Pancreas (tissue), 10 donors: ENCODE measurements around the gene GABBR2. TPM values are rescaled to one million over a fixed set of nuclear protein-coding genes. Genes with fewer than 3 reads are reported as not detected.

Experiments
- ATAC-seq, 4 donors: fragments of 200-7000 bp; cut with Tn5 transposase; one replicate each; pipeline versions ENCODE4 v1.8.0 to v1.9.1; 2020; ENCODE audit warnings: mild to moderate bottlenecking in 4 of 4, moderate library complexity in 4 of 4
- DNase-seq, 6 donors: peaks; one replicate each; pipeline ENCODE4 v3.0.0-alpha.2; 2020
- FAIRE-seq: peaks from 2 replicates; lab custom pipeline; 2012; peaks lifted over from hg19 to GRCh38; lab: Jason Lieb, UNC
- H3K27ac ChIP-seq, 4 donors: fragments of 200-600 bp; sonication (generic); 1 replicate in 3 of 4; 2 replicates in 1 of 4; pipeline versions ENCODE4 v1.5.0 to v1.8.0; 2020
- H3K27me3 ChIP-seq, 4 donors: fragments of 200-600 bp; one replicate each; pipeline ENCODE4 v1.8.0; 2021
- H3K36me3 ChIP-seq, 3 donors: fragments of 200-600 bp; sonication (generic) in 1 of 3; one replicate each; pipeline versions ENCODE4 v1.5.0 to v1.8.0; 2020 to 2021
- H3K4me1 ChIP-seq, 3 donors: fragments of 200-600 bp; one replicate each; pipeline ENCODE4 v1.8.0; 2021
- H3K4me3 ChIP-seq, 4 donors: fragments of 200-600 bp; sonication (generic) in 2 of 4; one replicate each; pipeline versions ENCODE4 v1.5.0 to v1.8.0; 2020 to 2021
- H3K9me3 ChIP-seq, 4 donors: fragments of 200-600 bp; one replicate each; pipeline ENCODE4 v1.8.0; 2021
- WGBS, 2 donors: extraction: QIAGEN DNeasy Blood & Tissue Kit; methylation state at CpG; one replicate each; pipeline ENCODE4 v1.1.7; 2013; 5-methylcytosine and 5-hydroxymethylcytosine counted together
- intact Hi-C, 3 donors: fragments of 100-400 bp; cut with DNase I; formaldehyde crosslinking; loops; one replicate each; pipeline versions ENCODE4 v1.11.1 to v1.14.2; 2022
- polyA plus RNA-seq, 2 donors: library from polyadenylated mRNA; stranded (reverse); fragments of 200-250 nt; gene quantifications; one replicate each; pipeline ENCODE4 v1.2.3, GENCODE V29; 2013
- total RNA-seq, 6 donors: library from RNA; stranded (reverse); fragmentation: NEBNext Ultra II Directional in 4 of 6; extraction: Animal tissue kit (Norgen Biotek cat#: 25700) in 4 of 6; gene quantifications; one replicate each; pipeline versions ENCODE4 v1.2.1 to v1.2.4, GENCODE V29; 2021 to 2023
- TF ChIP-seq, protein P1 (sequence below), 4 donors: fragments of 200-600 bp; sonication (generic) in 3 of 4; IDR thresholded peaks; one replicate each; pipeline versions ENCODE4 v1.5.0 to v1.8.0; 2021; ENCODE audit warnings: antibody characterized with exemption in 4 of 4
- donor health status: healthy with polysubstance abuse.
- donor health status: DM: no; HTN: no; CAD: no; lungs with moderate emphysema.
- donor health status: DM: no; HTN: no; CAD: no.
- donor health status: control.
- donor health status: control.
- donor health status: Bipolar disorder and iron deficiency.
- donor health status: DM: yes; HTN: yes; CAD: no.
- donor health status: DM: no; HTN: no; CAD: no.
- donor health status: DM: no; HTN: no; CAD: no.
- donor health status: DM: yes; HTN: yes; CAD: no.

GABBR2 gene
- total and polyA plus RNA-seq, 8 donors = 0.04 to 0.14 (median 0.07) TPM; not detected in 4

DNA sequence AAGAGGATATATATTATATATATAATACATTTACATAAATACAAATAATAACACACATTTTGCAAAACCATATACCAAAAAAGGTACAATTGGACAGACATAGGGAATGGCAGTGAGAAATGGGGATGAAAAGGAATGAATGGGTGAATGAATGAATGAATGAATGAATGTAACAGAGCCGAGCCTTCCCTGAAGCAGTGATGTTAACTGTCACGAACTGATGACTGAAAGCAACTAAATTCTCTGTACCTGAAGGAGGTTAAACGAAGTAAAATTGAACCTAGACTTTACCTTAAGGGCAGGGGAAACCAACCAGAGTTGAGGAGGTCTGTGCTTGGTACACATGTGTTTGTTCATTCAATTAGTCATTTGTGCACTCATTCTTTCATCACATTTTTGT lies 283.7 kb downstream of the GABBR2 start:
- H3K36me3 ChIP-seq = no peaks in the 10 kb centered on the region
- FAIRE-seq = no peak
- no peaks in the 10 kb centered on the region for H3K4me1 ChIP-seq
- H3K9me3 ChIP-seq = no peaks in the 10 kb centered on the region
- DNase-seq = no peak
- ATAC-seq = no peak
- TF ChIP-seq, protein P1, sequence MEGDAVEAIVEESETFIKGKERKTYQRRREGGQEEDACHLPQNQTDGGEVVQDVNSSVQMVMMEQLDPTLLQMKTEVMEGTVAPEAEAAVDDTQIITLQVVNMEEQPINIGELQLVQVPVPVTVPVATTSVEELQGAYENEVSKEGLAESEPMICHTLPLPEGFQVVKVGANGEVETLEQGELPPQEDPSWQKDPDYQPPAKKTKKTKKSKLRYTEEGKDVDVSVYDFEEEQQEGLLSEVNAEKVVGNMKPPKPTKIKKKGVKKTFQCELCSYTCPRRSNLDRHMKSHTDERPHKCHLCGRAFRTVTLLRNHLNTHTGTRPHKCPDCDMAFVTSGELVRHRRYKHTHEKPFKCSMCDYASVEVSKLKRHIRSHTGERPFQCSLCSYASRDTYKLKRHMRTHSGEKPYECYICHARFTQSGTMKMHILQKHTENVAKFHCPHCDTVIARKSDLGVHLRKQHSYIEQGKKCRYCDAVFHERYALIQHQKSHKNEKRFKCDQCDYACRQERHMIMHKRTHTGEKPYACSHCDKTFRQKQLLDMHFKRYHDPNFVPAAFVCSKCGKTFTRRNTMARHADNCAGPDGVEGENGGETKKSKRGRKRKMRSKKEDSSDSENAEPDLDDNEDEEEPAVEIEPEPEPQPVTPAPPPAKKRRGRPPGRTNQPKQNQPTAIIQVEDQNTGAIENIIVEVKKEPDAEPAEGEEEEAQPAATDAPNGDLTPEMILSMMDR (IDR thresholded peaks at IDR 0.05) = no peak
- H3K4me3 ChIP-seq = no peak overlapping the region
- intact Hi-C loops = no loop called here
- no peaks in the 10 kb centered on the region for H3K27me3 ChIP-seq
- 78 to 79% methylated on average over 3 of the region's 3 CpGs for WGBS, 2 donors
- H3K27ac ChIP-seq = no peak overlapping the region

DNA sequence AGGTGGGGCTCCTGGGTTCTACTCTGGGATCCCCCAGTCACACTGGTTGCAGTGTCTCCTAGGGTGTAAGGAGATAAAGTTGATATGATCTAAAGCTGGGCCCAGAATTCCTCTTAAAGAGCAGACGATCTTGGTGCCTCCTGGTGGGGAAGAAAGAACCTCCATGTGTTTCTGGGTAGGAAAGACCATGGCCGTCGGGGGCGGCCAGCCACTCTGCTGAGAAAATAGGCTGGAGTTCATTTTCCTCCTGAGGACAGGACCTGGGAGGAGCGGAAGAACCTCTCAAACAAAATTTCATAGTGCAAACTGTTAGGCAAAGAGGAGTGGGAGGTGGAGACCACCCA lies 289.5 kb downstream of the GABBR2 start:
- FAIRE-seq (no peak), ATAC-seq (no peak), DNase-seq (no peak)
- H3K4me3 ChIP-seq = no peak overlapping the region
- H3K36me3 ChIP-seq = no peaks in the 10 kb centered on the region
- TF ChIP-seq, protein P1 (IDR thresholded peaks at IDR 0.05) = no peak
- H3K9me3 ChIP-seq = no peaks in the 10 kb centered on the region
- H3K27me3 ChIP-seq = no peaks in the 10 kb centered on the region
- intact Hi-C loops = no loop called here
- 79 to 83% methylated on average over 5 of the region's 5 CpGs for WGBS, 2 donors
- no peaks in the 10 kb centered on the region for H3K4me1 ChIP-seq
- no peak overlapping the region for H3K27ac ChIP-seq

DNA sequence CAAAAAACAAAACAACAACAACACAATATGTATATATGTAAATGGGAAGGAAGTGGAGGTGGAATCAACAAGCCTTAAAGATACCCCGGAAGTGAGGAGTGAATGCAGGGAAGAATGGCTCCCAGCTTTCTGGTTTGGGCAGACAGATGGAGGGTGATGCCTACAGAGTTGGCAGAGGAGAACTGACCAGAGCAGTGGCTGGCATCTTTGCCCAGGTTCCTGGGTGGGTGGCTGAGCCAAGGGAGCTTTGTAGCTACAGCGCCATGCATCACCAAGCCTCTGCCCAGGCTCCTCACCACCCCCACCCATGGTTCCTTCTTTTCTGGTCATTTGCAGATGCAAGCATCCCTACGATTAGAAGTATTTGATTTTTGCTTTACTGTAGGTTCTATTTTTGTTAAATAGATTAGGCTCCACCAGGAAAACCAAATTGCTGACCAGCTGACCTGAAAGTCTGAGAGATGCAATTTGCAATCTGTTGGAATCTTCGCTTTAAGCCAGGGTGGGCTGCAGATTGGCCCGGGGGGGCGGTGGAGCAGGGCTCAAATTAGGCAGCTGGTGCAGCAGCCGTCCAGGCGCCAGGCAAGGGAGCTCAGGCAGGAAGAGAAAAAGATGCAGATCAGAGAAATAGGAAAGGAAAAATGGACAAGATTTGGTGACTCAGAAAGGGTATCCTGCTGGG lies 290.0 kb downstream of the GABBR2 start:
- 84 to 90% methylated on average over 8 of the region's 8 CpGs for WGBS, 2 donors
- H3K9me3 ChIP-seq = no peaks in the 10 kb centered on the region
- ATAC-seq (no peak), FAIRE-seq (no peak), DNase-seq (no peak)
- H3K4me1 ChIP-seq = no peaks in the 10 kb centered on the region
- no peaks in the 10 kb centered on the region for H3K27me3 ChIP-seq
- H3K36me3 ChIP-seq = no peaks in the 10 kb centered on the region
- intact Hi-C loops = no loop called here
- no peak overlapping the region for H3K27ac ChIP-seq
- no peak overlapping the region for H3K4me3 ChIP-seq
- TF ChIP-seq, protein P1 (IDR thresholded peaks at IDR 0.05) = no peak

- FAIRE-seq = no peak
- ATAC-seq = no peak
- WGBS, 2 donors = 83 to 89% methylated on average over 10 of the region's 10 CpGs
Observed at GRCh38 chr9:98416294-98417248, 292.2 kb downstream of the GABBR2 start.

More at GRCh38 chr9:98416294-98417248, 292.2 kb downstream of the GABBR2 start:
- no peak overlapping the region for H3K27ac ChIP-seq
- intact Hi-C loops = no loop called here
- no peaks in the 10 kb centered on the region for H3K27me3 ChIP-seq
- no peaks in the 10 kb centered on the region for H3K9me3 ChIP-seq
- H3K4me1 ChIP-seq = no peaks in the 10 kb centered on the region
- TF ChIP-seq, protein P1 (IDR thresholded peaks at IDR 0.05) = no peak
- H3K4me3 ChIP-seq = no peak overlapping the region
- no peaks in the 10 kb centered on the region for H3K36me3 ChIP-seq
- DNase-seq = no peak
